GM12865 (cell line): ENCODE results near the gene ZNF346.
A peak's percentile ranks its signal among the peaks of the same experiment; 100 is the strongest.

ENCODE experiments used
- DNase-seq: peaks from one replicate; pipeline ENCODE4 v3.0.0; 2010; ENCODE audit warnings: low read depth
- H3K4me3 ChIP-seq: 2 replicates; pipeline ENCODE4 v1.5.1; 2011; ENCODE audit warnings: mild to moderate bottlenecking, low read depth, low read length, control low read depth
- TF ChIP-seq, protein P1 (sequence below): IDR thresholded peaks from 2 replicates; pipeline ENCODE4 v1.5.1; 2011; ENCODE audit warnings: low read length, control low read depth, low read depth, inconsistent platforms; ENCODE audit not compliant: insufficient read depth; ENCODE audit errors: missing control alignments

ZNF346 gene

GRCh38 chr5:177066224-177066623 is 43.7 kb downstream of the ZNF346 start:
- no peak for DNase-seq
- TF ChIP-seq, protein P1, sequence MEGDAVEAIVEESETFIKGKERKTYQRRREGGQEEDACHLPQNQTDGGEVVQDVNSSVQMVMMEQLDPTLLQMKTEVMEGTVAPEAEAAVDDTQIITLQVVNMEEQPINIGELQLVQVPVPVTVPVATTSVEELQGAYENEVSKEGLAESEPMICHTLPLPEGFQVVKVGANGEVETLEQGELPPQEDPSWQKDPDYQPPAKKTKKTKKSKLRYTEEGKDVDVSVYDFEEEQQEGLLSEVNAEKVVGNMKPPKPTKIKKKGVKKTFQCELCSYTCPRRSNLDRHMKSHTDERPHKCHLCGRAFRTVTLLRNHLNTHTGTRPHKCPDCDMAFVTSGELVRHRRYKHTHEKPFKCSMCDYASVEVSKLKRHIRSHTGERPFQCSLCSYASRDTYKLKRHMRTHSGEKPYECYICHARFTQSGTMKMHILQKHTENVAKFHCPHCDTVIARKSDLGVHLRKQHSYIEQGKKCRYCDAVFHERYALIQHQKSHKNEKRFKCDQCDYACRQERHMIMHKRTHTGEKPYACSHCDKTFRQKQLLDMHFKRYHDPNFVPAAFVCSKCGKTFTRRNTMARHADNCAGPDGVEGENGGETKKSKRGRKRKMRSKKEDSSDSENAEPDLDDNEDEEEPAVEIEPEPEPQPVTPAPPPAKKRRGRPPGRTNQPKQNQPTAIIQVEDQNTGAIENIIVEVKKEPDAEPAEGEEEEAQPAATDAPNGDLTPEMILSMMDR: no peak
- H3K4me3 ChIP-seq: no peak overlapping the region

DNA sequence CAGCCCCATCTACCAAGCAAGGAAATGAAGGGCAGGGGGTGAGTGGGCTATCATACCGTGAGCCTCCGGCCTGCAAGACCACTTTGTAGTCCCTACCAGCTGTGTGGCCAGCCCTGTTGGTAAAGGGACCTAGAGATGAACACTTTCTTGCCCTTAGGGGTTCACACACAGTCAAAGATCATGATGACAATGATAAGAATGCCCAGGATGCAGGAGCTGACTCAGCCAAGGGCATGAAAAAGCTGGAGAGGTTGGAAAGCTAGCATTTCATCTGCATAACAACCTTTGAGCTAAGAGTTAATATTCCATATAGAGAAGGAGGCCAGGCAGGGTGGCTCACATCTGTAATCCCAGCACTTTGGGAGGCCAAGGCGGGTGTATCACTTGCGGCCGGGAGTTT is 45.0 kb downstream of the ZNF346 start:
- H3K4me3 ChIP-seq: no peak overlapping the region
- DNase-seq: no peak
- TF ChIP-seq, protein P1: no peak

GRCh38 chr5:177070536-177071191 is 48.2 kb downstream of the ZNF346 start:
- DNase-seq: no peak
- H3K4me3 ChIP-seq: no peak overlapping the region
- TF ChIP-seq, protein P1: no peak

- TF ChIP-seq, protein P1: peak; percentile 88
- H3K4me3 ChIP-seq: no peak overlapping the region
- DNase-seq: peak; percentile 82
These were observed 49.3 kb downstream of the ZNF346 start for GRCh38 chr5:177071666-177072385.

- no peak overlapping the region for H3K4me3 ChIP-seq
- DNase-seq: no peak
- TF ChIP-seq, protein P1: no peak
These were observed 54.8 kb downstream of the ZNF346 start for GRCh38 chr5:177077335-177077734.

DNA sequence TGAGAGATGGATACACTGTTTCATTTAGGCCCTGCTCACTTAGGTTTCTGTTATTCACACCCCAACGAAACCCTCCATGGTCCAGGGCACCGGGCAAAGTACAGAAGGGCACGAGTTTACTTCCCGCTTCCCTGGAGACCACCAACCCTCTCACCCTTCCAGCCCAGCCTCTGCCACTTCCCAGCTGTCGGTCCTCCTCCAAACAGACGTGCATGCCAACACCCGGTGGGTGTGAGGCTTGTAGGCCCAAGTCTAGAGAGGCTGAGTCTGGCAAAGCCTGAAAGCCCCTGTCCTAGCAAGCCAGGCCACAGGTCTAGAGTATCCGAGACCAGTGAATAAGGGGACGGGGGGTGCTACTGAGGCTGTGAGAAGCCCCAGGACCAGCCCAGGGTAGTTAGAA is 57.1 kb downstream of the ZNF346 start:
- no peak overlapping the region for H3K4me3 ChIP-seq
- no peak for DNase-seq
- TF ChIP-seq, protein P1: no peak
